Activated CD4-positive, alpha-beta T cell treated with anti-CD3 and anti-CD28 coated beads, Interleukin-2, amount 50 U/mL, for 4 hours (primary cell): ENCODE data around the gene CBLN3.
A peak's percentile ranks its signal among the peaks of the same experiment; 100 is the strongest.
"Not testable (repeated sequence)": the region's sequence is repeated elsewhere in the genome, so short reads cannot be mapped to it uniquely, and the experiment has no call there.

ENCODE experiments used
- DNase-seq, 2 experiments: peaks; one replicate each; pipeline ENCODE4 v3.0.0-alpha.2; 2020

The CBLN3 gene

DNA sequence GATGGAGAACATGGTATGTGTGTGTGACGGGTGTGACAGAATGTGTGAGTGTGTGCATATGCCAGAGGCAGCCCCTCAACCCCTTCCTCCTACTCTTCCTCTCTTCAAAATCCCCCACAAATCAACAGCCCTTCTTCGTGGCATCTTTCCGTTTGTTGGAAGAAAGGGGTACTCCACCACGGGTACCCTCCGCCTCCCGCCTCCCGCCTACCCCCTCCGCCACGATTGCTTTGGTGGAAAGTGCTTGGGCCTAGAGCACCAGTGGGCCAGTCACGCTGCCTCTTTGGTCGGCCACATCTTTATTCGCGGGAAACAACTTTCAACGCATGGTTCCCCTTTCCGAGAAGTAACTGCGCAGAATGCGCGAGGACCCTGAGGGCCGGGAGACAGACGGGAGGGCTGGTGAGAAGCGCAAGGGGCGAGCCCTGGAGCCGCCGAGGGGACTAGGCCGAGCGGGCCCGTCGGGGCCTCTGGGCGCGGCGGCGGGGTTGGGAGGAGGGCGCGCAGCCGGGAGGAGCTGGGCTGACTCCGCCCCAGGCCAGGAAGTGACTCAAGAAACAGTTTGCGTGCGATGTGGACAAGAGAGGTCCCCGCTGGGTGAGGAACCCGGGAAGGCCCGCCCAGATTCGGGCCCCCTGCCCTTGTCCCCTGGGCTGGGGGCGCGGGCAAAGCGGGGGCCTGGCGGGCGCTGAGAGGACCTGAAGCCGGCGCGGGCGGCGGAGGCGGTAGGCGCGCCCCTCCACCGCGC, at the start of gene CBLN3, which contains the start of gene KHNYN:
CBLN3 (minus strand) TSS at position 274 of the 748 bp plus-strand sequence. CDS start 614 bp downstream, outside the sequence.
KHNYN (plus strand) TSS at position 560 of the 748 bp plus-strand sequence. CDS start 777 bp downstream, outside the sequence.
- peak; percentile 82 for DNase-seq

DNA sequence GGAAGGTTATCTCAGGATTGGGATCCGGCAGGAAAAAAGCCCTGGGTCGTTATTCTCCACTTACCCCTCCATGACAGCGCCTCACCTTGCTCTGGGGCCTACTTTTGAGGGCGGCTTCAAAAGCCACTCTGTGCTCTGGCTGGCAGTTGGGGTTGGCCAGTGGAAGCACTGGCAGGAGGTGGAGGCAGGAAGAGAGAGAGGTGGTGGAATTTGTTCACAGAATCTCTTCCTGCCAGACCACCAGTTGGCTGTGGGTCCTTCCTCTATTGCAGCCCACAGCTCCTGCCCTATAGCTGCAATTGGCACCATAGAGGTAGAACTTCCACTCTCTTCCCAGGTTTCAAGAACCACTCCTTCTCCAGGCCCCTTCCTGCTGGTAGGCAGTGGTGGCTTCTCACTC, 45.8 kb upstream of the CBLN3 start:
- DNase-seq, result no peak

DNA sequence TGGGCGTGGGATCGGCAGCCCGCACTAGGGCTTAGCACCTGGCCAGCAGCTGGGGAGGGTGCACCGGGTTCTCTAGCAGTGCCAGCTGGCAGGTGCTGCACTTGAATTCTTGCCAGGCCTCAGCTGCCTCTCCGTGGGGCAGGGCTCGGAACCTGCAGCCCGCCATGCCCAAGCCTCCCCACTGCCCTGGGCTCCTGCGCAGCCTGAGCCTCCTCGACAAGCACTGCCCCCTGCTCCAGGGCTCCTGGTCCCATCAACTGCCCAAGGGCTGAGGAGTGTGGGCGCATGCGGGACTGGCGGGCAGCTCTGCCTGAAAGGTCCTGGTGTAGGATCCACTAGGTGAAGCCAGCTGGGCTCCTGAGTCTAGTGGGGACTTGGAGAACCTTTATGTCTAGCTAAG, 43.7 kb upstream of the CBLN3 start:
- DNase-seq, result no peak

DNA sequence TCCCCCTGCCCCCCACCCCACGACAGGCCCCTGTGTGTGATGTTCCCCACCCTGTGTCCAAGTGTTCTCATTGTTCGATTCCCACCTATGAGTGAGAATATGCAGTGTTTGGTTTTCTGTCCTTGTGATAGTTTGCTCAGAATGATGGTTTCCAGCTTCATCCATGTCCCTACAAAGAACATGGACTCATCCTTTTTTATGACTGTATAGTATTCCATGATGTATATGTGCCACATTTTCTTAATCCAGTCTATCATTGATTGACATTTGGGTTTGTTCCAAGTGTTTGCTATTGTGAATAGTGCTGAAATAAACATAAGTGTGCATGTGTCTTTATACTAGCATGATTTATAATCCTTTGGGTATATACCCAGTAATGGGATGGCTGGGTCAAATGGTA, 41.0 kb upstream of the CBLN3 start:
- DNase-seq, result not testable (repeated sequence)

DNA sequence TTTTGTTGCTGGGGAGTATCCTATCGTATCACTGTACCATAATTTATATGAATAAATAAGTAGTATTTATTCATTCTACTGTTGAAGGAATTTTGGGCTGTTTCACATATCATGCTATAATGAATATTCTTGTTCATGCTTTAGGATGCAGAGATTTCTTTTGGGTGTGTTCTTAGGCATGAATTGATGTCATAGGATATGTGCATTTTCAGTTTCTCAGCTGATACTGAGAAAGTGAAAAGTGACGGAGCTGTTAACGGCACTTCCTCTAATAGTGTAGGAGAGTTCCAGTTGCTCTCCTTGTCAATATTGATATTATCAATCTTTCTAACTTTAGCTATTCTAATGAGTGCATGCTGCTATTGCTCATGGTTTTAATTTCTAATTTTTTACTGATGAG, 36.3 kb upstream of the CBLN3 start:
- DNase-seq, result no peak

DNA sequence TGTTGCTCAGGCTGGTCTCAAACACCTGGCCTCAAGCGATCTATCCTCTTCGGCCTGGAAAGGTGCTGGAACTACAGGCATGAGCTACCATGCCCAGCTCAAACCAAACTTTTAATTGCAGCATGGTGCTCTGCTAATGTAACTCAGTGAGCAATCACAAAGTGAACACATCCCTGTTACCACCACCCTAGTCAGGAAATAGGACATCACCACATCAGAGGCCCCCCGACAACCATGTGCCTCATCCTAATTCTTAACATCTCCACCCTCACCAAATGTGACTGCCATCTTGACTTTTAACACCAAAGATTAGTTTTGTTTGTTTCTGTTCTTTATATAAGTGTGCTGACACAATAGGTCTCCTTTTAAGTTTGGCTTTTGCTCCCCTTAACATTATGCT, 35.9 kb upstream of the CBLN3 start:
- DNase-seq, result no peak

DNA sequence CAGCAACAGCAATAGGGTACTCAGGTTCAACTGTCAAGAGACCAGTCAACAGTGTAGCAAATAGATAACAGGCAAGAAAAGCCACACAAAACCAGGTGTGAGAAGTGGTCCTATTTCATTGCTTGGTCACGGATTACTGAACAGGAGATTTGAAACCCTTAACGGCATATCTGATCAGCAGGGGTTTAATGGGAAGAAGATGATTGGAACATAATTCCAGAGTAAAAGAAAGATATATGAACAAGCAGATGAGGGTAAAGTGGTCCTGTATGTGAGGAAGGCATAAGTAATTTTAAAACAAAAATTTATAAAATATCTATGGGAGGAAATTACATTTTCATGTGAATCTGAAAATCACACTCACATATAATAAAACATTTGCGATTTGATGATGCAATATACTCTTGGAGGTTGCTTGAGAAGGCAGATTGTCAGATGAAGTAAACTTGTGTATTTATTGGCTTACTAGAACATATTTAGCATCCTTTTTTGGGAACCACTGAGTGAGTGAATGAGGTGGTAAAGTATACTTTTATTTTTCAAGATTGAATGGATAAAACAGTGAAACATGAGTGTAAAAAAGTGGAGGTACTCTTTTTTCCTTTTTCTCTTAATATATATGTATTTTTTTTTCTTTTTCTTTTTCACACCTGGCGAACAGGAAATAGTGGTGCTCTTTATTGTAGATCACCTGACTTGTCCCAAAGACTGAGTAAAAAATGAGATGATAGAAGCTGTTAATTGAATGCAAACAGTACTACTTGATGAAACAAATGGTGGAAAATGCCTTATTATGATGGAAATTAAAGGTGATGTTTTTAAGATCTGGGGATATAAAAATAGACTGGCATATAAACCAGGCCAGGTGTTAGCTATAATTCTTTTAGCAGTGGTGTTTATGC, 34.7 kb upstream of the CBLN3 start:
- no peak for DNase-seq

DNA sequence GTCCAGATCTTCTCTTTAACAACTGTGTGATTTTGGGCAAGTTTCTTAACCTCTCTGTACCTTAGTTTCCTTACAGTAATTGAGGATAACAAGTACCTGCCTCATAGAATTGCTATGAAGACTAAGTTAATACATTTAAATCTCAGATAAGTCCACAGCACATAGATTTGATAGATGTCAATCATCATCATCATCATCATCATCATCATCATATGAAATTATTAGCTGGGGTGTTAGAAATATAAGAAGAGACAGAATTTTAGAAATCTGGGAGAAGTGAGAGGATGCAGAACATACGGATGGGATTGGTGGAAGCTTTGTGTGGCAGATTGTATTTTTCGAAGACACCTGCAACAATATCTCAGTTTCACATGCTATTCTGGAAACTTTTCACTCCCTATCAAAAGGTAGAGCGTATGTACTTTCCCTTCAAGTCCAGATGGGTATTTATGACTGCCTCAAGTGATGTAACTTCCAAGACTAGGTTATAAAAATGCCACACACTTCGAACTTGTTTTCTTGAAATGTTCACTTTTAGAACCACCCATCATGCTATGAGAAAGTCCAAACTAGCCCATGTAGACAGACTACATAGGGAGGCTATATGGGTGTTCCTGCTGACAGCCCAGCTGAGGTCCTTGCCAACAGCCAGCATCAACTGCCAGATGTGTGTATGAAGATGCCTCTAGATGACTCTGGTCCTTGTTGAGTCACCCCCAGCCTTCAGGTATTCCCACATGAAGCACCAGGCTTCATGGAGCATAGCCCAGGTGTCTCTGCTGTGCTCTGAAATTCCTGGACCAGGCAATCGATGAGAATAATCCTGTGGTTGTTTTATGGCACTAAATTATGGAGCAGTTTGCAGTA, 33.8 kb upstream of the CBLN3 start:
- no peak for DNase-seq

DNA sequence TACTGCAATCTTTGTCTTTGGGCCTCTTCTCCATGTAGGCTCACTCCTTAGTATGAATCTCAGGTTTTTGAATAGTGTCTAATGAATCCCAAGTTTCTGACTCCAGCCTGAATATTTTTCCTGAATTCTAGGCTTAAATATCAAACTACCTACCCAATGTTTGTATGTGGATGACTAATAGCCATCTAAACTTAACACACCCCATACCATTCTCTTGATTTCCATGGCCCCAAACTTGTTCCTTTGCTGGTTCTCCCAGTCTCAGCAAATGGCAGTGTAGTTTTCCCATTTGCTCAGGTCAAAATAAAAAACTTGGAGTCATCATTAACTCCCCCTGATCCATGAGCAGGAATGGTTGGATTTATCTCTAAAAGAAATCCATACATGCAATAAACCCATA, 31.9 kb upstream of the CBLN3 start:
- DNase-seq, result no peak

DNA sequence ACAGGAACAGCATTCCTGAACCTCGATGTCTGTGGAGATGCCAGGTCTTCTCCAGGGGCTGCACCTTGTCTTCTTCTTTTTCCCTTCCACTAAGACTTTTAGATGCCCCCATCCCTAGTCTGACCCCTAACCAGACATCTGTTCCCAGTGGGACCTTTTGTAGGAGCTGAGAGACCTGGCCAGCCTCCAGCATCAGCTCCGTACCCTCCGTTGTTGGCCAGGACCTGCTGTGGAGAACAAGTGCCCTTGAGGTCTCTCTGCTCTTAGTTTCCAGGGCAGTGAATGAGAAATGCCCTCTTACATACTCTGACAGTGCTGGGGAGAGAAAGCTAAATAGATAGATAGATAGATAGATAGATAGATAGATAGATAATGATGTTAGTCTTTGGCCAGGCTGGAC, 29.9 kb upstream of the CBLN3 start:
- DNase-seq, result no peak

DNA sequence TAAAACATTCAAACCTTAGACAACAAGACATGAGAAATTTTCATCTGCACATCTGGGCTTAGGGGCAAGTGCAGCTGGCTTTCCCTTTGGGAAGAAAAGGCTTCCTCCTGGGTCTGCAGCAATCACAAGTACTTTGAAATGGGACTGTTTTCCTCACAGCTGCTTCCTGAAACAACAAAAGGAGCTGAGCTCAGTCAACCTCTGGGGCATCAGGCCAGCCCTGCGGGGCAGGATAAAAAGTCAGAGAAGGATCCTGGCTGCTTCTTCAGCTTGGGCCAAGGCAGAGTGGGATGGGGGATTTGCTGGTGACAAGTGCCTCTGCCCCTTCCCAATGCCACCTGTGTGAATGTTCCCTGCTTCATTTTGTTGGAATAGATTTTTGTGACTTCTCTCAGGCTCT, 29.3 kb upstream of the CBLN3 start:
- DNase-seq, result no peak

DNA sequence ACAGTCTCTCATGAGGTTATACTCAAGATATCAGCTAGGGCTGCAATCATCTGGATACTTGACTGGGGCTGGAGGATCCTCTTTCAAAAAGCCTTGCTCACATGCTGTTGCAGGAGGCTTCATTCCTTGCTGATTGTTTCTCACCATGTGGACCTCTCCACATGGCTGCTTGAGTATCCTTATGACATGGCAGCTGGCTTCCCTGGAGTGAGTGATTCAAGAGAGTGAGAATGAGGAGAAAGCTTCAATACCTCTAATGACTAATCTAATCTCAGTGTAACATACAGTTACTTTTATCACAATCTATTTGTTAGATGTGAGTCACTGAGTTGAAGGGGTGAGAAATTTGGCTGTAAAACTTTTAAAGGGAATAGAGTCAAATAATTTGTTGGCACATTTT, 27.5 kb upstream of the CBLN3 start:
- no peak for DNase-seq

DNA sequence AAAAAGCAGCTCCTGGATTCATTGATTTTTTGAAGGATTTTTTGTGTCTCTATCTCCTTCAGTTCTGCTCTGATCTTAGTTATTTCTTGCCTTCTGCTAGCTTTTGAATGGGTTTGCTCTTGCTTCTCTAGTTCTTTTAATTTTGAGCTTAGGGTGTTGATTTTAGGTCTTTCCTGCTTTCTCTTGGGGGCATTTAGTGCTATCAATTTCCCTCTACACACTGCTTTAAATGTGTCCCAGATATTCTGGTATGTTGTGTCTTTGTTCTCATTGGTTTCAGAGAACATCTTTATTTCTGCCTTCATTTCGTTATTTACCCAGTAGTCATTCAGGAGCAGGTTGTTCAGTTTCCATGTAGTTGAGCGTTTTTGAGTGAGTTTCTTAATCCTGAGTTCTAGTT, 21.4 kb upstream of the CBLN3 start:
- DNase-seq, result not testable (repeated sequence)

DNA sequence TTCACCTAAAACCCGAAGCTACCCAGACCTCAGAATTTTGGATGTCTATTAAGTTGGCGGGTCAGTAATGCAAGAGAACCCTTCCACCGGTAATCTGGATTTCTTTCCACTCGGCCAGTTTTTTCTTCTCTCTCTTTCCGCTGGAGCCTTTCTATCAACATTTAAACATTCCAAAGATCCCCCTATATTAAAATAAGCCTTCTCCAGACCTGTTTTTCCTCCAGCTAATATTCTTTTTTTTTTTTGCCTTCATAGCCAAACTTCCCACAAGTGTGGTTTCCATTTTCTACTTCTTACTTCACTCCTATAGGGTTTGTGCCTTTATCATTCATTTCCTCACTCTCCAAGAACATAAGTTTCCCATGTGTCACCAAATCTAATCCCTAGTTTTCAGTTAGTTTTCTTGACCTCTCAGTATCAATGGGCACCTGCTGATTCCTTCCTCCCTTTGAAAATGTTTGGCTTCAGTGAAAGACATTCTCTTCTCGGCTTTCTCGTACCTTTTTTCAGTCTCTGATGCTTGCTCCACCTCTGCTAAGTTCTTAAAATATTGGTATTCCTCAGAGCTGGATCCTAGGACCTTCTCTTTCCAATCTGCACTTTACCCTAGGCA, 13.7 kb upstream of the CBLN3 start:
- no peak for DNase-seq

DNA sequence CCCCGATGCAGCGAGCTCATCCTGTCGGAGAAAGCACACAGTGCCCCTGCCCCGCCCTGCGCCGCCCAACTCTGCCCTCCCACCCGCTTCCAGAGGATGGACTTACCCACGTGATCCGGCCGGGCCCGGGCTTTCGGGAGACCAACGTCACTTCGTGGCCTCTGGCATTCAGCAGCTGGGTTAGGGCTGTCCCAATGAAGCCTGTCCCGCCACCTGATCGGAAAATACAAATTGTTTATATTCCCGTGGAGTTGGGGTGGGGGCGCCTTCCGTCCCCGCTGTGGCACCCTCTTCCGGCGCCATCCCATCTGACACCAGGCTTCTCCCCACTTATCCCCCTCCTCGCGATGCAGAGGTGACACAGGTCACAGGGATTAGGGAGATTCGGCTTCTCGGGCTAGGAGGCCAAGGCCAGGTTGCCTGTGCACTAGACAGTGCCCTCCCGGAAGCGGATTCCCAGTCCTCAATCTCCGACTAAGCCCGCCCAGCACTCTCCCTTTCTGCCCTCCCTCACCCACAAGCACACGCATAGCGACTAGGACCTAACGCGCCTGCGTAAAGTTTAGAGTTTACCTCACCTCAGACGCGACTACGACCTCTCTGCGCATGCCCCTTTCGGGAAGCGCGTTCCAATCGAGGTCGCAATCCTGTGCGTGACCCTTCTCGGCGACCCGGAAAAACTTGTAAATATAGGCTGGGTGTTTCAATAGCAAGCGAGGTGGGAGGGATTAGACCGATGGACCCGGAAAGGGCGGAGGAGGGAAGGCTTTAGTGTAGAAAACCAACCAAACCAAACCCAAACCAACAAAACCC, 13.0 kb upstream of the CBLN3 start, which contains the start of gene SDR39U1:
SDR39U1 (minus strand) TSS at position 537 of the 813 bp plus-strand sequence; CDS start at position 530, 7 bp downstream.
- peak; percentile 94 to 95 for DNase-seq

DNA sequence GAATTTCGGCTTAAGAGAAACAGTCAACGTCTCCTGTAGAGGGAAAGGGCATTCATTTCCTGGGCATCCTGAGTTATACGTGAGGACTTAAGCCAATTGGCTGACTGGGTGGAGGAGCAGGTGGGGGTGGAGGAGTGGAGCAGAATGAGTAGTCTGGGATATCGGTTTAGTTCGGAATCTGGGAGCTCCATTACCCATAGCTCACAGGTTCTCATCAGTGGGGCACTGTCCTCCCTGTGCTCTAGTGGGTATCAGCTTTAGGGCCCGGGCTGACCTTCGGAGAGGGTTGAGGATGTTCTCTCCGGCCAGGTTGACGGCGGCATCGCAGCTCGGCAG, 12.4 kb upstream of the CBLN3 start:
- no peak for DNase-seq

DNA sequence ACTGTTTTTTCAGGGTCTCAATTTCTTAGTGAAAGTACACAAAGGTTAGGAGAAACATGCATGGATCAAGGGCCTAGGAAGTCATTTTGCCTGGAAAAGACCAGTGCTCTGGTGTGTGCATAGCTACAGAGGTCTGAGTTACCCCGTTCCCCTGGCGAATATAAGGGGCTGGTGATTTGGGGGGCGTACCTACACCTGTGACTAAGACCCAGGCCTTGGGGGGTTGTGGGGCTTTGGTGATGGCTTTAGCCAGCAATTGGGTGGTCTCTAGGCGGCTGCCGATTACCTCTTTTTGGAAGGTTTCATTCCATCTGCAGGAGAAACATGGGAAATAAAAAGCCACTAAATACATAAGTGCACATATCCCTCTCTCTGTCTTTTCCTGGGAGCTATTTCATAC, 12.0 kb upstream of the CBLN3 start:
- DNase-seq, result no peak

DNA sequence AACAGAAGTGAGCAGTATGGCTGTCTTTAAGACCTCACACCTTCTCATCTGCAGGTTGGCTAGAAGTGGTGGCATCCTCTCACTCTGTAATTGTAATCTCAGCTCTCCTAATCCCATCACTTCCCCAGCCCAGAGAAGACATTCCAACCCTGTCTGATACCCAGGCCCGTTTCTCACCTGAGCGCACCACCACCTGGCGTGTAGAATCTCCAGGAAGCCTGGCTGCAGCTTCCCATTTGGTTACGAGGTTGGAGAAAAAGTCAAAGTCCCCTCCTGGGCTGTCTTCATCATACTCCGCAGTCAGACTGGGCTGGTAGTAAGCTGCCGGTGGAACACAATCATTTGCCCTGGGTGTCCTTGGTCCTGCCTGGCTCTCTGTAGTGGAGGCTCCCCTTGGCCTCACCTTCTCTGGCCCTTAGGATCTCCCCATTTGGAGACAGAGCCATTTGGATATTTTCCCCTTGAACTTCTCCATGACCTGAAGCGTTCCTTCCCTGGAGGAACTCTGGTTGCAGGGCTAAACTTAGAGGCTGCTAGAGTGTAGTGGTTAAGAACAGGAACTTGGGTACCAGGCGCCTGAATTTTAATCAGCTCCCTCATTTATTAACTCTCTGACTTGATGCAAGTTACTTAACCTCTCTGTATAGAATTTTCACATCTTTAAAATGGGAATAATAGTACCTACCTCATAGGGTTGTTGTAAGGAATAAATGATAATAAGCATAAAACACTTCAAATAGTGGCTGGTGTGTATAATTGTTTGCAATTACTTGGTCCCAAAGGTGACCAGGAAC, 11.3 kb upstream of the CBLN3 start:
- DNase-seq, result no peak

DNA sequence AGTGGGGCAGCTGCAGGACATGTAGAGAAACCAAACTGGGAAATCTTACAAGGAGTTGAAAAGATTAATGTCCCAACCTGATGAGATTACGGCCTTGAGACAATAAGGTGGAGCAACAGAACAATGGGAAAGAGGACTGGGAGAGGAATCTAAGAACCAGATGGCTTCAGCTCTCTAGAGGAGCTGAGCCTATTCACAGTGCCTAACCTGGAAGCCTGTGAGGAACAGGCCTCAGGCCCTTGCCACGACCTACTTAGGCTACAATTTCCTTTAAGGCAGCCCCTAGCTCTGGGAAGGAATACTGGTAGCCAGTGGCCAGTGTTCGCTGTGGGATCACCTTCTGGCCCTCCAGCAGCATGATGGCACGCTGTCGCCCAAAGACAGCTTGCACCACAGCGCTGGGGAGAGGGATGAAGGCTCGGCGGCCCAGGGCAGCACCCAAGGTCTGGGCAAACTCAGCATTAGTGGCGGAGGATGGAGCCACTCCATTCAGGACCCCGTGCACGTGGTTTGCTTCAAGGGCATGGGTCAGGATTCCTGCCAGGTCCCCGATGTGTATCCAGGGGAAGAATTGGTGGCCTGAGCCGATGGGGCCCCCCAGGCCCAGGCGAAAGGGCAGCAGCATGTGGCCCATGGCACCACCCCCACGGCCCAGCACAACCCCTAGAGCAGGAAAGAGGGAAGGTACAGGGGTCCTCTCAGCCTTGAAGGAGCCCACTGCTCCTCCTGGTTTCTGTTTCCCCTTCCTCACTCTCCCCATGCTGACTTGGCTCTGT, 10.6 kb upstream of the CBLN3 start:
- no peak for DNase-seq

DNA sequence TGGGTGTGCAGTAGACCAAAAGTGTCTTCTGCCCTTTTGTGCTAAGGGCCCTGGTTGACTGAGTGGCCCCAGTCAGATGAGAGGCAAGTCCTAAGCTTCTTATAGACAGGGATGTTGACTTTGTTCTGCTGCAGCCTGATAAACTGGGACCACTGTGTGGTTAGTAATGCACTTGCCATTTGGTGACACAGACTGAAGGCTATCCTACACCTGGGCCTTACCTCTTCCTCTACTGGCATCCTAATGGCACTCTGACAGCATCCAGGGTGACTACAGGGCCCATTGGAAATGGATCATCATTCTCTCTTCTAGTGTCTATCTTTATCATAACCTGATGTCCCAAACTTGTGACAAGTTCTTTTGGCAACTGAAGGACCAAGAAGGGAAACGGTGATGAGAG, 9.8 kb upstream of the CBLN3 start:
- no peak for DNase-seq
